Osteoblast (primary cell): ENCODE results near the gene VAPB. TPM values are rescaled to one million over a fixed set of nuclear protein-coding genes. Genes with fewer than 3 reads are reported as not detected.

Experiments used
- DNase-seq: peaks from one replicate; pipeline ENCODE4 v3.0.0; 2011; ENCODE audit warnings: low spot score, mixed read lengths; ENCODE audit not compliant: insufficient read length; ENCODE audit errors: missing footprints
- H2AFZ ChIP-seq: 2 replicates; pipeline ENCODE4 v1.6.0; 2011; ENCODE audit warnings: mild to moderate bottlenecking, low read length
- H3K27ac ChIP-seq: 2 replicates; pipeline ENCODE4 v1.5.1; 2011; ENCODE audit warnings: mild to moderate bottlenecking, low read depth, low read length, moderate library complexity
- H3K27me3 ChIP-seq: 2 replicates; pipeline ENCODE4 v1.6.0; 2012; ENCODE audit warnings: mild to moderate bottlenecking, control low read depth, inconsistent platforms, low read length, moderate library complexity; ENCODE audit not compliant: insufficient read depth
- H3K36me3 ChIP-seq: 2 replicates; pipeline ENCODE4 v1.5.1; 2011; ENCODE audit warnings: mild to moderate bottlenecking, low read length, control low read depth, moderate library complexity; ENCODE audit not compliant: insufficient read depth
- H3K4me1 ChIP-seq: 2 replicates; pipeline ENCODE4 v1.5.1; 2011; ENCODE audit warnings: mild to moderate bottlenecking, low read length, control low read depth, moderate library complexity; ENCODE audit not compliant: insufficient read depth
- H3K4me2 ChIP-seq: 2 replicates; pipeline ENCODE4 v1.6.0; 2011; ENCODE audit warnings: mild to moderate bottlenecking, low read length; ENCODE audit not compliant: insufficient read depth
- H3K4me3 ChIP-seq: fragments of 200-600 bp; sonication (generic); 3 replicates; pipeline ENCODE4 v1.5.1; 2012; ENCODE audit warnings: mild to moderate bottlenecking, low read length, inconsistent platforms; ENCODE audit not compliant: insufficient read depth
- H3K79me2 ChIP-seq: 2 replicates; pipeline ENCODE4 v1.6.0; 2012; ENCODE audit warnings: mild to moderate bottlenecking, low read length, control low read depth, inconsistent platforms; ENCODE audit not compliant: insufficient read depth
- H3K9me3 ChIP-seq: 2 replicates; pipeline ENCODE4 v1.5.1; 2011; ENCODE audit warnings: low read depth, low read length, control low read depth
- H4K20me1 ChIP-seq: 2 replicates; pipeline ENCODE4 v1.6.0; 2012; ENCODE audit warnings: mild to moderate bottlenecking, low read length, control low read depth; ENCODE audit not compliant: insufficient read depth
- CTCF ChIP-seq: IDR thresholded peaks from 2 replicates; pipeline ENCODE4 v1.5.1; 2011; ENCODE audit warnings: mild to moderate bottlenecking, low read depth, low read length, moderate library complexity; ENCODE audit errors: extremely low read depth
- total RNA-seq: library from RNA; depleted of rRNA; stranded (reverse); fragments of >200 nt; gene quantifications from 2 replicates; pipeline ENCODE4 v1.2.3, GENCODE V29; 2012

The VAPB gene
- total RNA-seq, 1 donor = 14.5 TPM

DNA sequence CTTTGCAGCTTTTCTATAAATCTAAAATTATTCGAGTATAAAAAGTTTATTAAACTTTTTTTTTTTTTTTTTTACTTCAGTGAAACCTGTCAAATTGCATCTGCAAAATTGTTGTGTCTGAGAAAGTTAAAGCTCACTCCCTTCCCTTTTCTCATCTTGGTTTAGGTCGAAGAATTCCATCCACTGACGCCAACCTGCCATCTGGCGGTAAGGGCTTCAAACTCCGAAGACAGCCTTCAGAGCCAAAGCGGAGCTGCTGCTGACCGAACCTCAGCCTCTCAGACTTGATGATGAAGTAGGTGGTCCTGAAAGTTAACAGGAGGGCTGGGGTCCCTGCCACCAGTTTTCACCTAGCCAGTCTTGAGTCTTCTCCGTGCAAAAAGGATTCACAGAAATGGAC, 29.6 kb upstream of the VAPB start:
- TF ChIP-seq CTCF = no peak
- H3K36me3 ChIP-seq = peaks cover 37% of the 10 kb centered on the region
- DNase-seq = no peak

GRCh38 chr20:58360936-58361335, 28.1 kb upstream of the VAPB start:
- no peak overlapping the region for H3K27ac ChIP-seq
- no peak for DNase-seq
- TF ChIP-seq CTCF = no peak
- H3K4me1 ChIP-seq = no peaks in the 10 kb centered on the region
- H3K4me2 ChIP-seq = no peak overlapping the region
- no peaks in the 10 kb centered on the region for H3K27me3 ChIP-seq
- H4K20me1 ChIP-seq = no peaks in the 10 kb centered on the region
- H3K79me2 ChIP-seq = no peaks in the 10 kb centered on the region
- no peak overlapping the region for H2AFZ ChIP-seq
- peaks cover 32% of the 10 kb centered on the region for H3K36me3 ChIP-seq
- no peak overlapping the region for H3K4me3 ChIP-seq
- H3K9me3 ChIP-seq = no peaks in the 10 kb centered on the region

More for the DNA sequence above, 29.6 kb upstream of the VAPB start:
- no peaks in the 10 kb centered on the region for H4K20me1 ChIP-seq
- no peak overlapping the region for H3K4me3 ChIP-seq
- no peaks in the 10 kb centered on the region for H3K4me1 ChIP-seq
- no peaks in the 10 kb centered on the region for H3K79me2 ChIP-seq
- no peak overlapping the region for H3K27ac ChIP-seq
- no peak overlapping the region for H2AFZ ChIP-seq
- no peaks in the 10 kb centered on the region for H3K9me3 ChIP-seq
- no peak overlapping the region for H3K4me2 ChIP-seq
- no peaks in the 10 kb centered on the region for H3K27me3 ChIP-seq

DNA sequence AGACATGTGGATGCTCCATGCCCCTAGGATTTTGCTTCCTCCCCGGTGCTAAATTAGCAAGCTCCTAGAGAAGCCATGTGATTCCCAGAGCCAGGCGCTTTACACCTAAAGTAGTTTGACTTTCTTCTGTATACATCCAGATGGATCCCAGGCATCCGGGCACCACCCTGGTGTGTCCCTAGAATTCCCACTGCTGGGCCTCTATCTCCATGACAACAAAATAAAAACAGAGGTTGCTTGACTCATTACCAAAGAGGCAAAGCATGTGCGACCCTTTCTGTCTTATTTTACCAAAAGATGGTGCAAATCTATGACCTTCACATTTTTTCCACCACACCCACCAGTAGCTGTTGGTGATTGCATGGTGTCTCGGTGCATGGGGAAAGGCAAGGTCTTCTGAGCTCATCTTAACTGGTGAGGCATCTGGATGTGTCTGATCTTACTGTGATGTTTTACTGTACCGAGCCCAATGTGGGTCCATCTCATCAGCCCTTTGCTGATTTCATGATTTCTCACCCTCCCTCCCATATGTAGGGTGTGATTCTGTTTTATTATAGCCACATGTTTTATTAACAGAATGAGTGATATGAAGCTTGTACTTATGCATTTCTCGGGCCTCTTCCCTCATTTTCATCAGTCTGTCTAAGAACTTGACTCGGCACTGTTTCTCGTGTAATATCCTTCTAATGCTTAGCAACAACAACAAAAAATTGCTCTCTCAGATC, 27.4 kb upstream of the VAPB start:
- DNase-seq = no peak

DNA sequence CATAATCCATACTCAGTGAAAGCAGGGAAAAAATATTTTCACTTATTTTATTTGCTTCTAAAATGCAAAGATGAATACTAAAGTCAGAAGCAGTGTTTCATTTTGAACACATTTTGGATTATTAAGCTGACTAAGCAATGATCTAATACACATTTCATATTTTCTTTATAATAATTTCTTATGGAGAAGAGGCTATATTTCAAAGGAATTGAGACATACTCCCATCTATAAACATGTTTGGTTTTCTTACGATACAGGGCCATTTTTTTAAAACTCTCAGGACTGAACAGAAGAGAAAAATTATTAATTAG, 26.9 kb upstream of the VAPB start:
- Histone ChIP-seq H3K79me2 (no peaks in the 10 kb centered on the region), H3K27me3 (no peaks in the 10 kb centered on the region), H3K9me3 (no peaks in the 10 kb centered on the region), H4K20me1 (no peaks in the 10 kb centered on the region), H3K4me1 (no peaks in the 10 kb centered on the region), H2AFZ (no peak overlapping the region), H3K4me2 (no peak overlapping the region), H3K4me3 (no peak overlapping the region), H3K27ac (peak overlapping the region; percentile 26), H3K36me3 (peaks cover 29% of the 10 kb centered on the region)
- no peak for TF ChIP-seq CTCF
- no peak for DNase-seq

More for the DNA sequence above, 27.4 kb upstream of the VAPB start:
- Histone ChIP-seq H3K4me3 (no peak overlapping the region), H3K4me1 (no peaks in the 10 kb centered on the region), H4K20me1 (no peaks in the 10 kb centered on the region), H3K36me3 (peaks cover 33% of the 10 kb centered on the region), H3K4me2 (no peak overlapping the region), H3K27me3 (no peaks in the 10 kb centered on the region), H3K27ac (peak overlapping the region; percentile 26), H3K9me3 (no peaks in the 10 kb centered on the region), H3K79me2 (no peaks in the 10 kb centered on the region), H2AFZ (no peak overlapping the region)
- no peak for TF ChIP-seq CTCF
